Brain pericyte (primary cell): ENCODE measurements around the gene PNLIPRP2.

Source experiments
- DNase-seq: peaks from one replicate; pipeline ENCODE4 v3.0.0-alpha.2; 2012; ENCODE audit warnings: low read depth, low spot score

PNLIPRP2 gene

GRCh38 chr10:116612107-116612769 lies 8.5 kb upstream of the PNLIPRP2 start:
- no peak for DNase-seq

GRCh38 chr10:116613471-116613870 lies 7.3 kb upstream of the PNLIPRP2 start:
- DNase-seq, result no peak

- no peak for DNase-seq
Observed at GRCh38 chr10:116614796-116615195, 6.0 kb upstream of the PNLIPRP2 start.

GRCh38 chr10:116615199-116615776 lies 5.5 kb upstream of the PNLIPRP2 start:
- DNase-seq, result no peak

GRCh38 chr10:116621476-116621875 lies 723 bp downstream of the PNLIPRP2 start:
- DNase-seq, result no peak

GRCh38 chr10:116621934-116622655 lies 1.3 kb downstream of the PNLIPRP2 start:
- no peak for DNase-seq

- DNase-seq, result no peak
Observed at GRCh38 chr10:116625845-116626244, 5.1 kb downstream of the PNLIPRP2 start.

- DNase-seq, result no peak
Observed at GRCh38 chr10:116626815-116627214, 6.1 kb downstream of the PNLIPRP2 start.

- DNase-seq, result no peak
Observed at GRCh38 chr10:116627386-116627933, 6.7 kb downstream of the PNLIPRP2 start.

GRCh38 chr10:116629340-116629739 lies 8.6 kb downstream of the PNLIPRP2 start:
- no peak for DNase-seq

GRCh38 chr10:116630020-116630419 lies 9.3 kb downstream of the PNLIPRP2 start:
- DNase-seq, result no peak

GRCh38 chr10:116631871-116632295 lies 11.1 kb downstream of the PNLIPRP2 start:
- DNase-seq, result no peak

GRCh38 chr10:116632596-116633215 lies 12.0 kb downstream of the PNLIPRP2 start:
- no peak for DNase-seq

GRCh38 chr10:116633216-116633600 lies 12.5 kb downstream of the PNLIPRP2 start:
- DNase-seq, result no peak

GRCh38 chr10:116634126-116634975 lies 13.6 kb downstream of the PNLIPRP2 start:
- no peak for DNase-seq

GRCh38 chr10:116636385-116636784 lies 15.6 kb downstream of the PNLIPRP2 start:
- DNase-seq, result no peak

GRCh38 chr10:116636976-116637375 lies 16.2 kb downstream of the PNLIPRP2 start:
- DNase-seq, result no peak

- no peak for DNase-seq
Observed at GRCh38 chr10:116637830-116638229, 17.1 kb downstream of the PNLIPRP2 start.

GRCh38 chr10:116646502-116646901 lies 25.7 kb downstream of the PNLIPRP2 start:
- DNase-seq, result no peak

GRCh38 chr10:116648903-116649302 lies 28.1 kb downstream of the PNLIPRP2 start:
- no peak for DNase-seq

GRCh38 chr10:116653885-116654284 lies 33.1 kb downstream of the PNLIPRP2 start:
- DNase-seq, result no peak
